NCI-H748 (cell line): Measurements from ENCODE around the gene TMEM141.

Experiments used
- DNase-seq: peaks from one replicate; lab custom pipeline; 2025; ENCODE audit not compliant: unreplicated experiment; lab: John Stamatoyannopoulos, UW

The TMEM141 gene

GRCh38 chr9:136790640-136791515, at the start of gene TMEM141:
TMEM141 (plus strand) TSS chr9:136791344; CDS start chr9:136791371, 27 bp downstream.
- DNase-seq, result peak; percentile 99

- no peak for DNase-seq
These were observed 49.1 kb upstream of the TMEM141 start for GRCh38 chr9:136741883-136742571.

DNA sequence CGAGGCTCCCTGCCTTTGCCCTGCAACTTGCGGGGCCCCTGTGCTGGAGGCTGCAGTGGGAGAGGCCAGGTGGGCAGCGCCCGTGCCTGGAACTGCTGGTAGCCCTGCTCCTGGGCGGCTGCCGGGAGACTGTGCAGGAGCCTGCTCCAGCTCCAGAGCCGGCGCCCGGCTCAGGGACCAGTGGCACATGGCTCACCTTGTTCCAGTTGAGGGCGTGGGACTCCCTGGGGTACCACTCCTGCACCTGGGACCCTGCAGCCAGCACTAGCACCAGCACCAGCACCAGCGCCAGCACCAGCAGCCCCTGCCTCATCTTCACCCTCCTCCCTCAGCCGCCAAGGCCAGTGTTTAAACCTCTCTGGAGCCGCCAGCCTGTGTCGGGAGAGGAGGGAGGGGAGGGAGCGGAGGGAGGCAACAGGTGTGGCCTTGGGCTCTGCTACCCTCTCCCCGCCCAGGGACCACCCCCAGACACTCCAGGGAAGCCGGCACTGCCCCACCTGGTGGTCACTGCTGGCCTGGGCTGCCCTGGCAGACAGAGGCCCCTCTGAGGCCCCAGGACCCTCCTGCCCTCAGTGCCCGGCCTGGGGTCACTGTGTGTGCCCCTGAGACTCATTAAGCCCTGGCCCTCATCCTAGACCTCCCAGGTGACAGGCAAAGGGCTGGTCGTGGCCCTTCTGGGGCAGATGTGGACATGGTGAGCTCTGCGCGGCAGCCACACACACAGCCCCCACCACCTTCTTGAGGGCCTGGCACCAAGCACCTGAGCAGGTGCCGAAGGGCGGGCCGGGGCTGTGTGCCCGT, 48.4 kb upstream of the TMEM141 start, which contains the start of gene LCN10:
LCN10 (minus strand) TSS at position 350 of the 801 bp plus-strand sequence; CDS start at position 313, 37 bp downstream.
- DNase-seq, result peak; percentile 31

- no peak for DNase-seq
These were observed 47.4 kb upstream of the TMEM141 start for GRCh38 chr9:136743639-136744211.

- no peak for DNase-seq
These were observed 46.4 kb upstream of the TMEM141 start for GRCh38 chr9:136744773-136745172.

GRCh38 chr9:136745389-136746154, 45.6 kb upstream of the TMEM141 start:
- DNase-seq, result no peak

DNA sequence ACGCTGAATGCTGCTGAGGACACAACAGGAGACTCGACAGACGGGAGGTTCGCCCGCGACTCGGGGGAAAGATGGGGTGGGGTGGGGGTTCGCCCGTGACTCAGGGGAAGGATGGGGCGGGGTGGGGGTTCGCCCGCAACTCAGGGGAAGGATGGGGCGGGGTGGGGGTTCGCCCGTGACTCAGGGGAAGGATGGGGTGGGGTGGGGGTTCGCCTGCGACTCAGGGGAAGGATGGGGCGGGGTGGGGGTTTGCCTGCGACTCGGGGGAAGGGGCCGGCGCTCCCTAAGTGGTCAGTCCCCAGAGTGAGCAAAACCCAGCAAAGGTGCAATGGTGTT, 45.0 kb upstream of the TMEM141 start:
- no peak for DNase-seq

- no peak for DNase-seq
These were observed 44.5 kb upstream of the TMEM141 start for GRCh38 chr9:136746621-136747020.

DNA sequence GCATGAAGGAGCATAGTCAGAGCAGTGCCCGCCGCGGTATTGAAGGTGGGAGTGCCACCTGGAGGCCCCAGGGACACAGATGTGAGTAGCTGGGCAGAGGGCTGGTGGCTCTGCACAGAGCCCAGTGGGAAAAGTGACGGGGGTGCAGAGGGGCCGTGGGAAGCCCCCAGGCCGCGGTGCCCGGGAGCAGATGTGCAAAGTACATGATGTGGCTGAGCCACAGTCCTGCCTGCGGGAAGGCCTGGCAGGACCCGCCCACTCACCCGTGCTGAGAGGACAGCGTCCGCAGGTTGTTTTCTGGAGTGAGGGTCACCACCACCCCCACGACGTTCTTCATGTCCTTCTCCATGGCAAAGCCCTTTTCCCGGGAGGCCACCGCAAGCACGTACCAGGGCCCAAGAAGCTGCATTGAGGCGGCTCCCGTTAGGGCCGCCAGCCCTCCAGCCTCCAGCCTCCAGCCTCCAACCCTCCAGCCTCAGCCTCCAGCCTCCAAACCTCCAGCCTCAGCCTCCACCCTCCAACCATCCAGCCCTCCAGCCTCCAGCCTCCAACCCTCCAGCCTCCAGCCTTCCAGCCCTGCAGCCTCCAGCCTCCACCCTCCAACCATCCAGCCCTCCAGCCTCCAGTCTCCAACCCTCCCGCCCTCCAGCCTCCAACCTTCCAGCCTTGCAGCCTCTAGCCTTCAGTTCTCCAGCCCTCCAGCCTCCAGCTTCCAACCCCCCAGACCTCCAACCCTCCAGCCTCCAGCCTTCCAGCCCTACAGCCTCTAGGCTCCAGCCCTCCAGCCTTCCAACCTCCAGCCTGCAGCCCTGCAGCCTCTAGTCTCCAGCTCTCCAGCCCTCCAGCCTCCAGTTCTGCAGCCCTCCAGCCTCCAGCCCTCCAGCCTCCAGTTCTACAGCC, 43.7 kb upstream of the TMEM141 start:
- DNase-seq, result no peak

DNA sequence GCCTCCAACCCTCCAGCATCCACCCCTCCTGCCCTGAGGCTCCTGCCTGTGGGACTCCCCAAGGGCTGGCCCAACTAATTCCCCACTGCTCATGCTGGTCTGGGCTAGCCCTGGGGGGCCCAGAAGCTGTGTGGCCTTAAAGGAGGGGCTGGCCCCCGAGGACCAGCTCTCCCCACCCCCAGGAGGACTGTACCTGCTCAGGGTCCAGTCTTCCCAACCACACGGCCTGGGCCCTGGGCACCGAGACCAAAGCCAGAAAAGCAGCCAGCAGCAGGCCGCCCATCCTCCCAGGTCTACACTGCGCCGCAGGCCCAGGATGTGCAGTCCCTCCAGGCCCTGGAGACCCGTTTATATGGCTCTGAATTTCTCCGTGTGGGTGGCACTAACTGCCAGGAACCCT, 42.9 kb upstream of the TMEM141 start, which contains the start of gene LCN6:
LCN6 (minus strand) TSS at position 325 of the 400 bp plus-strand sequence; CDS start at position 283, 42 bp downstream.
- no peak for DNase-seq

GRCh38 chr9:136748666-136749611, 42.2 kb upstream of the TMEM141 start:
- no peak for DNase-seq

DNA sequence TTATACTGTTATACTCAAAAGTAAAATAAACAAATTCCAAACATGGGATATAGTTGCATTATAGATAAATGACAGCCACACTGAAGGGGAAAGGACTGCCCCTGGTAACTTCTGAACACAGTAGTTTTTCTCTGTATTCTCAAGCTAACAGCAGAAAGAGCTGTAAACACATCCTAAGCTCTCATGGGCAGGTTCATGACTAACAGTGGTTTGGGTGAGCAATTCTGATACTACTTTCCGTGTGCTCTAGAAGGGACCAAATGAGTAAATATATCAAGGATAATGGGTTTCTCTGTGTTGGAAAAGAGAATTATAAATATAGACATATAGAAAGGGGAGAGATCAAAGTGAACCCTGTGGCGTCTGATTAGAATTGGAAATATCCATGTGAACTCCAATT, 40.6 kb upstream of the TMEM141 start:
- no peak for DNase-seq

DNA sequence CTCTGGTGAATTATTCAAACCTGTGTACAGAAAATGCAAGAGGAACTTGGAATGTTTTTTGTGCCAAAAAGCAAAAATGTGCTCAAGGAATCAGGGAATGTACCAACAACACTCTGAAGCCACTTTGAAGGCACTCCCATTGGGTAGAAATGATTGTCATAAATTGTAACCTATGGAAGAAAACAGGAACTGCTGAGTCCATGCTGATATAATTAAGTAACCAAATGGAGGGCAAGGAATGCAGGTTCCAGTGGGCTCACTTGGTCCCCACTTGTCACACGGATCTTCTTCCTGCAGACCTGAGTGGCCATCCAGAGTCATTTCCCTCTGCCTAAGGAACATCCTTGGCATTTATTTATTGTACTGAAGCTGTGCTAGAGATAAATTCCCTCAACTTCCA, 39.9 kb upstream of the TMEM141 start:
- DNase-seq, result no peak

GRCh38 chr9:136751814-136752213, 39.3 kb upstream of the TMEM141 start:
- no peak for DNase-seq

- no peak for DNase-seq
These were observed 37.6 kb upstream of the TMEM141 start for GRCh38 chr9:136753371-136754058.

DNA sequence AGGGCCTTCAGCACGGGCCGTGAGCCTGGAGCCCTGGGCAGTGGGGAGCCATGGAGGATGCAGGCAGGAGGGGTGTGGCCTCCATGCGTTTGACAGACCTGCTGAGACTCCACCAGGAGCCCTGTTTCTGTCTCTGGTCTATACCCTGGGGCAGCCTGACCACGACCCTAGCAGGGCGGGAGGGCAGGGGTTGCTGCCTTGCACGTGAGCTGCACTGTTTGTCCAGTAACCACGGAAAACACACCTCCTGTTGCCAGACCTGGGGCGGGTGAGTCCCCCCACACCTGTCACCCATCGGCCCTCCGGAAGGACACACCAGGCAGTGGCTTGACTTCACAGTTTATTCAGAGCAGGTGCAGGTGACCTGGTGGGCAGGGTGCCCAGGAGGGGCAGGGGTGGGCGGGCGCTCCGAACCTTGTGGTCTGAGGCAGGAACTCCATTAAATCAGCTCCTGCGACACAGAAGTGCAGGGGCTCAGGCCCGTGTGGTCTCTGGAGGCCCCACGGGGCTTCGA, 37.0 kb upstream of the TMEM141 start:
- peak; percentile 36 for DNase-seq

GRCh38 chr9:136754626-136755301, 36.4 kb upstream of the TMEM141 start:
- DNase-seq, result no peak
